ENCODE data around the gene PDLIM7. TPM values are rescaled to one million over a fixed set of nuclear protein-coding genes. Genes with fewer than 3 reads are reported as not detected.

PDLIM7 gene
- total RNA-seq, 4 donors from 2014 or later = 316 to 1,085 (median 575) TPM

- intact Hi-C loops (cut with DNase I) = no loop called here
- peak overlapping the region; percentile 36 to 51 (median 40) for H3K4me3 ChIP-seq
- H3K9me3 ChIP-seq = no peaks in the 10 kb centered on the region
- no peak for DNase-seq (ENCODE audit: extremely low spot score)
- H3K27ac ChIP-seq (replicated peaks in 1 of 4) = no peak overlapping the region
- H3K27me3 ChIP-seq = no peaks in the 10 kb centered on the region
- TF ChIP-seq POLR2AphosphoS5 (IDR thresholded peaks at IDR 0.05) = no peak
- no peak for TF ChIP-seq EP300 (IDR thresholded peaks at IDR 0.05)
- no peak for TF ChIP-seq CTCF (IDR thresholded peaks at IDR 0.05)
- no peak for TF ChIP-seq POLR2A (IDR thresholded peaks at IDR 0.05; ENCODE audit: low read depth)
- 86% methylated on average over 18 of the region's 26 CpGs for WGBS
- H3K36me3 ChIP-seq = peaks cover 24 to 44% (median 35%) of the 10 kb centered on the region in 4 donors
- H3K4me1 ChIP-seq = peaks cover 0 to 12% (median 5%) of the 10 kb centered on the region in 4 donors
These were observed 10.8 kb upstream of the PDLIM7 start for GRCh38 chr5:177508221-177508611.

DNA sequence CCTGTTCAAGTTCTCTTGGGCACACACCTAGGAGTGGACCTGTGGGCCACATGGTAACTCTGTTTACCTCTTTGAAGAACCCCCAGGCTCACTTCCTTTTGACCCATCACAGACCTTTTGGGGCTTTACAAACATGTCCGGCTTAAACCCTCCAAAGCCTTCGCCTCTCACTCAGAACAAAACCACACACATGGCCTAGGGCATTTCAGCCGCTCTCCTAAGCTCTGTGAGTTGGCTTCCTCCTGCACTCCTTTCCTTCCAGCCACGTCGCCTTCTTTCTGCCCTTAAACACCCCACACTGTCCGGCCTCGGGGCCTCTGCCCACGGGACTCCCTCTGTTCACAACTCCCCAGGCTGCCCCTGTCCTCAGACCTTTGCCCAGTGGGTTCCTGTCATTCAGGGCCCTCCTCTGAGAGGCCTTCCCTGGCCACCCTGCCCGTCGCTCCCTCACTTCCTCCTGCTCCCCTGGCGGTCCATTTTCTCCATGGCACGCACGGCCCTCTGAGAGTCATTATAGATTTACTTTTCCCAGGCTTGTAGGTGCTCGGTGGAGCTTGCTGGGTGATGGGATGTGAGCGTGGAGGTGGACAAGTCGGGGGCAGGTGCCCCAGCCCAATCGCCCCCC is 10.3 kb upstream of the PDLIM7 start:
- intact Hi-C loops (cut with DNase I) = no loop called here
- DNase-seq (ENCODE audit: extremely low spot score) = no peak
- peaks cover 19 to 39% (median 30%) of the 10 kb centered on the region in 4 donors for H3K36me3 ChIP-seq
- TF ChIP-seq EP300 (IDR thresholded peaks at IDR 0.05) = no peak
- TF ChIP-seq POLR2A (IDR thresholded peaks at IDR 0.05; ENCODE audit: low read depth) = no peak
- TF ChIP-seq CTCF (IDR thresholded peaks at IDR 0.05) = no peak
- no peak for TF ChIP-seq POLR2AphosphoS5 (IDR thresholded peaks at IDR 0.05)
- H3K27ac ChIP-seq (replicated peaks in 1 of 4) = no peak overlapping the region
- H3K9me3 ChIP-seq = no peaks in the 10 kb centered on the region
- no peaks in the 10 kb centered on the region for H3K27me3 ChIP-seq
- H3K4me1 ChIP-seq = peaks cover 0 to 12% (median 5%) of the 10 kb centered on the region in 4 donors
- 86% methylated on average over 14 of the region's 17 CpGs for WGBS
- peak overlapping the region; percentile 36 to 51 (median 40) for H3K4me3 ChIP-seq

DNA sequence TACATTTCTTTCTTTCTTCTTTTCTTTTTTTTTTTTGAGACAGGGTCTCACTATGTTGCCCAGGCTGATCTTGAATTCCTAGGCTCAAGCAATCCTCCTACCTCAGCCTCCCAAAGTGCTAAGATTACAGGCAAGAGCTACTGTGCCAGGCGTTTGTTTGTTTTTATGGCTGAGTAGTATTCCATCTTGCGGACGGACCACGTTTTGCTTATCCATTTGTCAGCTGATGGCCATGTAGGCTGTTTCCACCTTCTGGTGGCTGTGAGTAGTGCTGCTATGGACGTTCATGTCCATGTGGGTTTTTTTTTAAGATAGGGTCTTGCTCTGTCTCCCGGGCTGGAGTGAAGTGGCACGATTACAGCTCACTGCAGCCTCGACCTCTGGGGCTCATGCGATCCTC is 9.8 kb upstream of the PDLIM7 start:
- TF ChIP-seq EP300 (IDR thresholded peaks at IDR 0.05) (no peak), CTCF (IDR thresholded peaks at IDR 0.05) (no peak), POLR2A (IDR thresholded peaks at IDR 0.05; ENCODE audit: low read depth) (no peak), POLR2AphosphoS5 (IDR thresholded peaks at IDR 0.05) (no peak)
- no peaks in the 10 kb centered on the region for H3K9me3 ChIP-seq
- WGBS = 84% methylated on average over 9 of the region's 9 CpGs
- H3K4me1 ChIP-seq = peaks cover 0 to 12% (median 5%) of the 10 kb centered on the region in 4 donors
- DNase-seq (ENCODE audit: extremely low spot score) = no peak
- H3K4me3 ChIP-seq = no peak overlapping the region
- H3K27ac ChIP-seq (replicated peaks in 1 of 4) = no peak overlapping the region
- intact Hi-C loops (cut with DNase I) = no loop called here
- peaks cover 14 to 33% (median 25%) of the 10 kb centered on the region in 4 donors for H3K36me3 ChIP-seq
- no peaks in the 10 kb centered on the region for H3K27me3 ChIP-seq

DNA sequence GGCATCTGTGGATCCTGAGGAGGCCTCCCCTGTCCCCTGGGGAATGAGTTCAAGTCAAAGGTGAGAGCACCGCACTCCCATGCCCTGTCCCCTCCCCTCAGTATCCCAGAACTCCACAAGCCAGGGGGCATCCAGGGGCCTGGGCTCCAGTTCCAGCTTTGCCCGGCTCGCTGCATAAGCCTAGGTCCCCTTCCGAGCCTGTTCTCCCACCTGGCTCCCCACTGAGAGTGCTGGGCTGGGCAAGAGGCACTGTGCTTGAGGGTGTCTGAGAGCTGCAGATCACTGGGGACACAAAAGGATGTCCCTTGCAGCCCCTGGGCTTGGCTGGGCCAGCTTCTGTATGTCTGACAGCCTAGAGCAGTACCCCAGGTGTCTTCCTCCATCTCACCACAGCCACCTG is 7.7 kb upstream of the PDLIM7 start:
- intact Hi-C loops (cut with DNase I) = no loop called here
- Histone ChIP-seq H3K9me3 (no peaks in the 10 kb centered on the region), H3K27ac (replicated peaks in 1 of 4) (no peak overlapping the region), H3K36me3 (peaks cover 0 to 12% (median 5%) of the 10 kb centered on the region in 4 donors), H3K4me3 (no peak overlapping the region), H3K4me1 (peaks cover 10 to 21% (median 15%) of the 10 kb centered on the region in 4 donors), H3K27me3 (no peaks in the 10 kb centered on the region)
- no peak for DNase-seq (ENCODE audit: extremely low spot score)
- TF ChIP-seq POLR2AphosphoS5 (IDR thresholded peaks at IDR 0.05) = no peak
- TF ChIP-seq EP300 (IDR thresholded peaks at IDR 0.05) = no peak
- no peak for TF ChIP-seq CTCF (IDR thresholded peaks at IDR 0.05)
- no peak for TF ChIP-seq POLR2A (IDR thresholded peaks at IDR 0.05; ENCODE audit: low read depth)
- WGBS = 88% methylated on average over 4 of the region's 4 CpGs
